MM.1S (cell line): ENCODE results near the gene RAB12.

Experiments used
- DNase-seq: peaks from one replicate; pipeline ENCODE4 v3.0.0-alpha.2; 2015
- H2AFZ ChIP-seq: fragments of 300-600 bp; sonication (generic); 2 replicates; pipeline ENCODE4 v1.6.0; 2016; ENCODE audit warnings: antibody characterized with exemption, low read length
- H3F3A ChIP-seq: fragments of 300-600 bp; sonication (generic); 2 replicates; pipeline ENCODE4 v1.6.1; 2016; ENCODE audit warnings: mild to moderate bottlenecking, antibody characterized with exemption, low read length, moderate library complexity, mixed read lengths; ENCODE audit not compliant: insufficient read depth
- H3K27ac ChIP-seq: fragments of 300-600 bp; sonication (generic); 2 replicates; pipeline ENCODE4 v1.5.1; 2016; ENCODE audit warnings: mild to moderate bottlenecking, low read length
- H3K27me3 ChIP-seq: fragments of 300-600 bp; sonication (generic); replicated peaks from 2 replicates; pipeline ENCODE4 v1.6.0; 2016; ENCODE audit warnings: low read length; ENCODE audit not compliant: insufficient read depth
- H3K36me3 ChIP-seq: fragments of 300-600 bp; sonication (generic); replicated peaks from 2 replicates; pipeline ENCODE4 v1.6.1; 2016; ENCODE audit warnings: mild to moderate bottlenecking, low read length, mixed read lengths; ENCODE audit not compliant: insufficient read depth
- H3K4me1 ChIP-seq: fragments of 300-600 bp; sonication (generic); 2 replicates; pipeline ENCODE4 v1.6.1; 2016; ENCODE audit warnings: low read length, mixed read lengths
- H3K4me2 ChIP-seq: fragments of 300-600 bp; sonication (generic); 2 replicates; pipeline ENCODE4 v1.6.0; 2016; ENCODE audit warnings: low read depth, low read length
- H3K4me3 ChIP-seq: fragments of 300-600 bp; sonication (generic); 2 replicates; pipeline ENCODE4 v1.5.1; 2016; ENCODE audit warnings: low read length, mixed read lengths
- H3K79me2 ChIP-seq: fragments of 300-600 bp; sonication (generic); 2 replicates; pipeline ENCODE4 v1.6.1; 2016; ENCODE audit warnings: mixed run types, low read length, mixed read lengths
- H3K9ac ChIP-seq: fragments of 300-600 bp; sonication (generic); 2 replicates; pipeline ENCODE4 v1.6.1; 2016; ENCODE audit warnings: low read length, mixed read lengths
- H3K9me2 ChIP-seq: fragments of 300-600 bp; sonication (generic); replicated peaks from 2 replicates; pipeline ENCODE4 v1.6.1; 2016; ENCODE audit warnings: mild to moderate bottlenecking, low read length, mixed read lengths; ENCODE audit not compliant: insufficient read depth
- H3K9me3 ChIP-seq: fragments of 300-600 bp; sonication (generic); replicated peaks from 2 replicates; pipeline ENCODE4 v1.6.1; 2016; ENCODE audit warnings: mild to moderate bottlenecking, low read length, mixed read lengths; ENCODE audit not compliant: insufficient read depth
- H4K20me1 ChIP-seq: fragments of 300-600 bp; sonication (generic); 2 replicates; pipeline ENCODE4 v1.6.1; 2016; ENCODE audit warnings: mild to moderate bottlenecking, low read length, moderate library complexity, mixed read lengths; ENCODE audit not compliant: insufficient read depth
- EZH2 ChIP-seq: fragments of 300-600 bp; sonication (generic); optimal IDR thresholded peaks from 2 replicates; pipeline ENCODE3; 2017; ENCODE audit warnings: low read depth, mild to moderate bottlenecking, antibody characterized with exemption, low read length, mixed read lengths
- EZH2phosphoT487 ChIP-seq: fragments of 300-600 bp; sonication (generic); IDR thresholded peaks from 2 replicates; pipeline ENCODE4 v1.6.1; 2018; ENCODE audit warnings: antibody characterized with exemption, low read length
- TF ChIP-seq, protein P1 (sequence below): fragments of 300-600 bp; sonication (generic); IDR thresholded peaks from 2 replicates; pipeline ENCODE4 v1.5.1; 2016; ENCODE audit warnings: antibody characterized with exemption, low read length, mixed read lengths

Gene RAB12

DNA sequence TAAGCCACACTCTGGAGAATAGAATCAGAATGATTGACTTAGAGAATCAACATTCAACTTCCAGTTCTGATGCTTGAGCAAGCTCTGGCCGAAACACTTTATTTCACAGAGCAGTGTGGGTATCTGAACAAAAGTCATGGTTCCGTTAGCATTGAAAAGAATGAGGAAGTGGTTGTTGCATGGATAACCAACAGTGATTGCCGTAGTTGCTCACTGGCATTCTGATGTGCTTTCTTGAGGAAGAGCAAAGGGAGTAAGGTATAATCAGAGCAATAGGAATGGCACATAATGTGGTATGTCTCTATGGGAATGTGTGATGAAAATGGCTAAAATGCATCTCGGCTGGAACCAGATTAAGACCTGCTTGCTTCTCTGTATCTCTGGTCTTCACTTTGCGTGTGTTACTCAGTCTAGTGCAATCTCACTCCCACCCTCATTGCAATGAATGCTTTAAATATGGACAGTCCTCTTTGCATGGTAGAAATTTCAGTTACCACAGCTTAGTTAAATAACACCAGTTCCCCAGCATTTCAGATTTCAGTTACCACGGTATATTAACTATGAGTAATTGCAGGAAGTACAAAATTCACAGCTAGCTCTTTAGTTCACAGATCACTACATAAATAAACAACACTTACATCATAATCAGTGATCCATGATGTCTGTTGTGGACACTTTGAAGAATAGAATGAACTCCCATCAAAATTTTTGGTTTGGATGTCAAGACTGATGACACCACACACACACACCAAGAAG is 7.8 kb upstream of the RAB12 start:
- Histone ChIP-seq H2AFZ (no peak overlapping the region), H3K9ac (no peak overlapping the region), H4K20me1 (no peaks in the 10 kb centered on the region), H3K79me2 (no peaks in the 10 kb centered on the region), H3K9me3 (no peaks in the 10 kb centered on the region), H3K27ac (no peak overlapping the region), H3K4me2 (no peak overlapping the region), H3K4me3 (no peak overlapping the region), H3K4me1 (no peaks in the 10 kb centered on the region; the same call in 1 of the 2 replicates), H3F3A (no peaks in the 10 kb centered on the region), H3K9me2 (no peaks in the 10 kb centered on the region), H3K27me3 (no peaks in the 10 kb centered on the region), H3K36me3 (no peaks in the 10 kb centered on the region)
- DNase-seq = no peak
- TF ChIP-seq, protein P1, sequence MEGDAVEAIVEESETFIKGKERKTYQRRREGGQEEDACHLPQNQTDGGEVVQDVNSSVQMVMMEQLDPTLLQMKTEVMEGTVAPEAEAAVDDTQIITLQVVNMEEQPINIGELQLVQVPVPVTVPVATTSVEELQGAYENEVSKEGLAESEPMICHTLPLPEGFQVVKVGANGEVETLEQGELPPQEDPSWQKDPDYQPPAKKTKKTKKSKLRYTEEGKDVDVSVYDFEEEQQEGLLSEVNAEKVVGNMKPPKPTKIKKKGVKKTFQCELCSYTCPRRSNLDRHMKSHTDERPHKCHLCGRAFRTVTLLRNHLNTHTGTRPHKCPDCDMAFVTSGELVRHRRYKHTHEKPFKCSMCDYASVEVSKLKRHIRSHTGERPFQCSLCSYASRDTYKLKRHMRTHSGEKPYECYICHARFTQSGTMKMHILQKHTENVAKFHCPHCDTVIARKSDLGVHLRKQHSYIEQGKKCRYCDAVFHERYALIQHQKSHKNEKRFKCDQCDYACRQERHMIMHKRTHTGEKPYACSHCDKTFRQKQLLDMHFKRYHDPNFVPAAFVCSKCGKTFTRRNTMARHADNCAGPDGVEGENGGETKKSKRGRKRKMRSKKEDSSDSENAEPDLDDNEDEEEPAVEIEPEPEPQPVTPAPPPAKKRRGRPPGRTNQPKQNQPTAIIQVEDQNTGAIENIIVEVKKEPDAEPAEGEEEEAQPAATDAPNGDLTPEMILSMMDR = no peak
- TF ChIP-seq EZH2phosphoT487 (no peak), EZH2 (no peak)

DNA sequence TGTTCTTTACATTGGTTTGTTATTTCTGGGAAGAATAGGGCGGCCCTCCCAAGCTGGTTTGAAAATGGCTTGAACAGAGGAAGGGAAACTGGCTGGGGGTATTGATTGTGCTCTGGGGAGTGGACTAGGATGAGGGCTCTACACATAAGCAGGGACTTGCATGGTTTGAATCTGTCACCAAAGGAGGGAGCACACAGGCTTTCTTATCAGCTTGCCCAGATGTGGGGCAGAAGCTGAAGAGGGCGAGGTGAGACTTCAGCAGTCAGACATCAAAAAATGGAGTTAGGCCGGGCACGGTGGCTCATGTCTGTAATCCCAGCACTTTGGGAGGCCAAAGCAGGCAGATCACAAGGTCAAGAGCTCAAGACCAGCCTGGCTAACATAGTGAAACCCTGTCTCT is 7.2 kb upstream of the RAB12 start:
- TF ChIP-seq, protein P1 = no peak
- TF ChIP-seq EZH2 (no peak), EZH2phosphoT487 (no peak)

DNA sequence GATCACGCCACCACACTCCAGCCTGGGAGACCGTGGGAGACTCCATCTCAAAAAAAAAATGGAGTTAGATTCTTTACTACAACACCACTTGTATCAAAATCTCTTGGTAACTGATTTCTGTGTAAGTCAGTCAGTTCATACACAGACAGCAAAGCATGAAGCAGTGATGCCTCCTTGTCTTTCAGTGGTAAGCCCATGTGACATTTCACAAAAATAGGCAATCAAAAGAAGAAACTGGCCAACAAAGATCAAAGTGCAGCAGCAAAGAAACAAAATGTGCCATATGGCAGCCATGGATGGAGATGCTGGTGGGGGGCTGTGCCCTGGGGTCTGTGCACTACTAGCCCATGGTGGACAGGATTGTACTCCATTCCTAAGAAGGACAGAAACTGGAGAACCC is 6.7 kb upstream of the RAB12 start:
- TF ChIP-seq, protein P1 = no peak
- TF ChIP-seq EZH2 (no peak), EZH2phosphoT487 (no peak)

More for the DNA sequence above, 7.2 kb upstream of the RAB12 start:
- no peaks in the 10 kb centered on the region for H3K9me3 ChIP-seq
- H3K9me2 ChIP-seq = no peaks in the 10 kb centered on the region
- H4K20me1 ChIP-seq = no peaks in the 10 kb centered on the region
- no peaks in the 10 kb centered on the region for H3K79me2 ChIP-seq
- DNase-seq = no peak
- no peak overlapping the region for H3K9ac ChIP-seq
- no peak overlapping the region for H3K4me2 ChIP-seq
- no peaks in the 10 kb centered on the region; the same call in 1 of the 2 replicates for H3K4me1 ChIP-seq
- H3K27ac ChIP-seq = no peak overlapping the region
- H3K4me3 ChIP-seq = no peak overlapping the region
- no peaks in the 10 kb centered on the region for H3K36me3 ChIP-seq
- H2AFZ ChIP-seq = no peak overlapping the region
- no peaks in the 10 kb centered on the region for H3F3A ChIP-seq
- no peaks in the 10 kb centered on the region for H3K27me3 ChIP-seq

More for the DNA sequence above, 6.7 kb upstream of the RAB12 start:
- Histone ChIP-seq H3F3A (no peaks in the 10 kb centered on the region), H4K20me1 (no peaks in the 10 kb centered on the region), H3K4me1 (no peaks in the 10 kb centered on the region; the same call in 1 of the 2 replicates), H3K4me3 (no peak overlapping the region), H3K4me2 (no peak overlapping the region), H2AFZ (no peak overlapping the region), H3K9me3 (no peaks in the 10 kb centered on the region), H3K9ac (no peak overlapping the region), H3K79me2 (no peaks in the 10 kb centered on the region), H3K27me3 (no peaks in the 10 kb centered on the region), H3K9me2 (no peaks in the 10 kb centered on the region), H3K27ac (no peak overlapping the region), H3K36me3 (no peaks in the 10 kb centered on the region)
- DNase-seq = no peak
